DMS53 treated with DMSO at 0.1 percent for 48 hours (cell line): Measurements from ENCODE around the gene UQCR11.

ENCODE experiments used
- DNase-seq: peaks from one replicate; lab custom pipeline; 2025; ENCODE audit not compliant: unreplicated experiment; lab: John Stamatoyannopoulos, UW

Gene UQCR11

GRCh38 chr19:1636325-1637236, 31.3 kb upstream of the UQCR11 start:
- no peak for DNase-seq

GRCh38 chr19:1634938-1635243, 29.6 kb upstream of the UQCR11 start:
- DNase-seq, result no peak

- DNase-seq, result no peak
These were observed 29.1 kb upstream of the UQCR11 start for GRCh38 chr19:1634242-1634937.

GRCh38 chr19:1633269-1633826, 28.1 kb upstream of the UQCR11 start:
- DNase-seq, result no peak

GRCh38 chr19:1632462-1633268, 27.4 kb upstream of the UQCR11 start:
- DNase-seq, result no peak

GRCh38 chr19:1631557-1632100, 26.4 kb upstream of the UQCR11 start:
- no peak for DNase-seq

GRCh38 chr19:1630811-1631210, 25.5 kb upstream of the UQCR11 start:
- no peak for DNase-seq

- DNase-seq, result no peak
These were observed 24.8 kb upstream of the UQCR11 start for GRCh38 chr19:1630012-1630411.

- DNase-seq, result no peak
These were observed 24.1 kb upstream of the UQCR11 start for GRCh38 chr19:1629256-1629808.

GRCh38 chr19:1627194-1627593, 21.9 kb upstream of the UQCR11 start:
- no peak for DNase-seq

- no peak for DNase-seq
These were observed 21.3 kb upstream of the UQCR11 start for GRCh38 chr19:1626417-1627010.

- no peak for DNase-seq
These were observed 19.2 kb upstream of the UQCR11 start for GRCh38 chr19:1624458-1624857.

GRCh38 chr19:1622541-1622940, 17.3 kb upstream of the UQCR11 start:
- DNase-seq, result no peak

GRCh38 chr19:1622007-1622406, 16.7 kb upstream of the UQCR11 start:
- DNase-seq, result no peak

GRCh38 chr19:1621574-1621973, 16.3 kb upstream of the UQCR11 start:
- DNase-seq, result no peak

GRCh38 chr19:1621021-1621420, 15.8 kb upstream of the UQCR11 start:
- DNase-seq, result no peak

- no peak for DNase-seq
These were observed 15.2 kb upstream of the UQCR11 start for GRCh38 chr19:1620502-1620901.

- no peak for DNase-seq
These were observed 14.4 kb upstream of the UQCR11 start for GRCh38 chr19:1619703-1620102.

GRCh38 chr19:1619094-1619439, 13.8 kb upstream of the UQCR11 start:
- DNase-seq, result no peak
